Caki2 (cell line): ENCODE results near the gene GPX4. TPM values are rescaled to one million over a fixed set of nuclear protein-coding genes. Genes with fewer than 3 reads are reported as not detected.

ENCODE experiments used
- DNase-seq: peaks from one replicate; pipeline ENCODE4 v3.0.0-alpha.2; 2015; ENCODE audit warnings: low read depth
- in situ Hi-C: cut with HindIII; loops from 2 replicates; pipeline ENCODE4 v1.10.0; 2016; ENCODE audit warnings: low sequenced_read_pairs, low pct_unique_long_range_greater_than_20kb, mixed read lengths
- total RNA-seq: library from RNA; depleted of rRNA; stranded (reverse); fragments of >200 nt; shearing (Covaris generic); gene quantifications from 2 replicates; pipeline ENCODE4 v1.2.3, GENCODE V29; 2014; ENCODE audit warnings: low replicate concordance

Gene GPX4
- total RNA-seq, 1 experiment from 2014 or later, result 693 TPM

DNA sequence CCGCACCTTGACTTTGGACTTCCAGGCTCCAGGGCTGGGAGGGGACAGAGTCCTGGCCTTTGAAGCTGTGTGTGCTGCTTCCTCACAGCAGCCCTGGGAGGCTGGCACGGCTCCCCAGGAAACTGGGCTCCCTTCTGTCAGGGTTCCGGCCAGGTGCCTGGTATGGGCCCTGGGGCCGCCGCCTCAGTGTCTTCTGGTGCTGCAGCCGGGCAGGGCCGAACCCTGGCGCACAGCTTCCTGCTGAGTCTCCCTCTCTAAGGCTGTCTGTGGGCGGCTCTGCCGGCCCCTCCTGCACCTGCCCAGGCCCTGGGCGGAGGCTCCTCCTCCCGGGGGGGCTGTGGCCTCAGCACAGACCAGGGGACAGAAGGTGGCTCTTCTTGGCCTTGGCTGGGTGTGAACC lies 32.4 kb downstream of the GPX4 start:
- in situ Hi-C loops, result no loop called here
- DNase-seq, result no peak

DNA sequence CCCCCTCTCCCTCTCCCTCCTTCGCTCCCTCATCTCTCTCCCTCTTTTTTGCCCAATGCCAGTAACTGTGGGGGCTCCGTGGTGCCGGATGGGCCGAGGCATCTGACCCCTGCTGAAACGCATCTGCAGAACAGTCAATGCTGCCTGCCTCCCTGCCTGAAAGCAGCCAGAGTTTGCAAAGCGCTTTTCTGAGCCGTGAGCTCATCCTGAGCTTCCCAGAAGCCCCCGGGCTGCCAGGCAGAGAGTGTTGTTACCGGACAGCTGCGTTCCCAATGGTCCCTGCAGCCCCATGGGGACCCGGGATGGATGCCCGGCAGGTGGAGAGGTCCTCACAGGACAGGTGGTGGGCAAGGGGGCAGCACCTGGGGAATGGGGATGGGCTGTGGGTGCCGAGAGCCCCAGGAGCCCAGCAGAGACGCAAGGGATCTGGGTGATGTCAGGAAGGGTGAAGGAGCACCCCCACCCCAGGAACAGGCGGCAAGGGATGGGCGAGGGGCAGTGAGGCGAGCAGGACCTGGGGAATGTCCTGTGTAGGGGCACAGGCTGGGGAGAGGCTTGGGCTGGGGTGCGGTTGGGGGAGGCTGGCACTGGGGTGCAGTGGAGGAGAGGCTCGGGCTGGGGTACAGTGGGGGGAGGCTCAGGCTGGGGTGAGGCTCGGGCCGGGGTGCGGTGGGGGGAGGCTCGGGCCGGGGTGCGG lies 33.0 kb downstream of the GPX4 start:
- in situ Hi-C loops, result no loop called here
- DNase-seq, result no peak

DNA sequence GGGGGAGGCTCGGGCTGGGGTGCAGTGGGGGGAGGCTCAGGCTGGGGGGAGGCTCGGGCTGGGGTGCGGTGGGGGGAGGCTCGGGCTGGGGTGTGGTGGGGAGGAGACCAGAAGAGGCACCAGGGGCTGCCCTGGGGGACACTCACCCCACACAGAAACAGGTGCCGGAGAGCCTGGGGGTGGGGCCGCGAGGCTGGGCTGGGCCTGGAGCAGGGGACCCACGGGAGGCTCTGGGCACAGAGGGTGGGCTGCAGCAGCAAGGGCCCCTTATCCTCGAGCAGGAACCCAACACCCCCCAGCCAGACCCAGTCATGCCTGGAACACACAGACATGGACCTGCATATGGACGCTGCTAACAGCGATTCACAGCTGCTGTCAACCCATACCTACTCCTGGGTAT lies 34.3 kb downstream of the GPX4 start:
- DNase-seq, result no peak
- in situ Hi-C loops, result no loop called here

DNA sequence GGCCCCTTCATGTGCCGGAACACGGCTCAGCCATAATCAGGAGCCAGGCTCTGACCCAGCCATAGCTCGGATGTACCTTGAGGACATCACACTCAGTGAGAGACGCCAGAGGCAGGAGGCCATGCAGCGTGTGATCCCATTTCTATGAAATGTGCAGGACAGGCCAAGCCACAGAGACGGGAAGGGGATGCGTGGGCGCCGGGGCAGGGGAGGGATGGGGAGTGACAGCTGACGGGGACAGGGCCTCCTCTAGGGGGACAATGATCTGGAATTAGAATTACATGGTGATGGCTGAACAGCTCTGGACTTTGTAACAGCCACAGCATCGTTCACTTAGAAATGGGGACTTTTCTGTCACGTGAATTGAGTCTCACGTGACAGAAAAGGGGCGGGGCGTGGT lies 35.3 kb downstream of the GPX4 start:
- in situ Hi-C loops, result no loop called here
- no peak for DNase-seq

DNA sequence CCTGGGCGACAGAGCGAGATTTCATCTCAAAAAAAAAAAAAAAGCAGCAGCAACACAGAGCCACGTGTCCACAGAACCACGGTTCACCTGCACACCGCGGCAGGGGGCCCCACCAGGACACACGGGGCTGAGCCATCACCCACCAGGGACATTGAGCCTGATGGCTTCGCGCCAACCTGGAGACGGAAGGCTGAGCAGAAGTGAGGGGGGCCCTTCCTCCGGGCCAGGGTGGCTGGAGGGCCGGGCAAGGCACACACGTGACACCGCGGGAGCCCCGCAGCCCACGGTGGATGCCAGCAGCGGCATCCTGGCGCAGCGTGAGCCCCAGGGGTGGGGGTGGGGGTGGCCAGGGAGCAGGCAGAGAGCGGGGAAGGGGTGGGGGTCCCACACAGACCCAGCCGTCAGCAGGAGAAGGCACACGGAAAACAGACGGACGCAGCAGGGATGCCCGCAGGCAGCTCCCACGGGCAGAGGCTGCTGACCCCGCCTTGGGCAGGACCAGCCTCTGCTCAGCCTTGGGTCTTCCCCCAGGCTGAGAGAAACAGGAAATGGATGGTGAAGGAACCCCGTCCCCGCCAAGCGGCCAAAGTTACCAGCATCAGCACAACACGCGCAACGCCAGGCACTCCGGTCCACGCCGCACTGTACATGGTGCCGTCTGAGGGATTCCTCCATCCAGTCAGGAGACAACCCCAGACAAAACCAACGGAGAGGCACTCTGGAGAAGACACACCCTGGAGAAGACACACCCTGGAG lies 36.7 kb downstream of the GPX4 start:
- in situ Hi-C loops, result no loop called here
- no peak for DNase-seq

DNA sequence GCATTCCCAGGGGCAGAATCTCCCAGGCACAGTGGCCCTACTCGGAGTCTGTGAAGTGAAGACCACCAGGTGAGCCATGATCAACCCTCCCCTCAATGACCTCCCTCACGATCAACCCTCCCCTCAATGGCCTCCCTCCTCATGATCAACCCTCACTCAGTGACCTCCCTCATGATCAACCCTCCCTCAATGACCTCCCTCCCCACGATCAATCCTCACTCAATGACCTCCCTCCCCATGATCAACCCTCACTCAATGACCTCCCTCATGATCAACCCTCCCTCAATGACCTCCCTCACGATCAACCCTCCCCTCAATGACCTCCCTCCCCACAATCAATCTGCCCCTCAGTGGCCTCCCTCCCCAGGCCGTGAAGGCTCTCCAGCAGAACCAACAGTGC lies 38.1 kb downstream of the GPX4 start:
- DNase-seq, result no peak
- in situ Hi-C loops, result no loop called here

DNA sequence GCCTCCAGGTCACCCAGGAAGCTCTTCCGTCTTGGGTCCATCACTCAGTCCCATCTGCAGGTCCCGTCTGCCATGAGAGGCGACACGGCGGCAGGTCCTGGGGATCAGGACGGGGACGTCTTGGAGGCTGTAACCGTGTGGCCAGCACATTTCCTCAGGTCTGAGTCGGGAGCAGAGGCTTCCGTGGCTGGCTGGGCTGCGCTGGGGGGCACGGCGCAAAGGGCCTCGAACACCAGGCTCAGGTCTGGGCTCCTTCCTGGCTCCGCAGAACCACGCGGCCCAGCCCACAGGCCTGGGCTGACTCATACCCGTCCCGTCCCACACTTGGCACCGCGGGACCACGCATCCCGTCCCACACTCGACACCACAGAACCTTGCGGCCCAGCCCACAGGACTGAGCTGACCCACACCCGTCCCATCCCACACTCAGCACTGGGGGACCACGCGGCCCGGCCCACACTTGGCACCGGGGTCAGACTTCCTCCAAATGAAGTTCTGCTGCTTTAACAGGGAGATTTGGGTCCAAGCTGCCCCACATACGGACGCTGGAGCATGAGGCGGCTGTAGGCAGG lies 40.1 kb downstream of the GPX4 start:
- no peak for DNase-seq
- in situ Hi-C loops, result no loop called here

DNA sequence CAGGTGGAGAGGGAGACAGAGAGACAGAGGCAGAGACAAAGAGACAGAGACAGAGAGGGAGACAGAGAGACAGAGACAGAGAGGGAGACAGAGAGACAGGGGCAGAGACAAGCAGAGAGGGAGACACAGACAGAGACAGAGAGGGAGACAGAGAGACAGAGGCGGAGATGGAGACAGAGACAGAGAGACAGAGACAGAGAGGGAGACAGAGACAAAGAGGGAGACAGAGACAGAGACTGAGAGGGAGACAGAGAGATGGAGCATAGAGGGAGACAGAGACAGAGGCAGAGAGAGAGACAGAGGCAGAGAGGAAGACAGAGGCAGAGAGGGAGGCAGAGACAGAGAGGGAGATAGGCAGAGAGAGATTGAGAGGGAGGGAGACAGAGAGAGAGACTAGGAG lies 40.9 kb downstream of the GPX4 start:
- in situ Hi-C loops, result no loop called here
- no peak for DNase-seq

DNA sequence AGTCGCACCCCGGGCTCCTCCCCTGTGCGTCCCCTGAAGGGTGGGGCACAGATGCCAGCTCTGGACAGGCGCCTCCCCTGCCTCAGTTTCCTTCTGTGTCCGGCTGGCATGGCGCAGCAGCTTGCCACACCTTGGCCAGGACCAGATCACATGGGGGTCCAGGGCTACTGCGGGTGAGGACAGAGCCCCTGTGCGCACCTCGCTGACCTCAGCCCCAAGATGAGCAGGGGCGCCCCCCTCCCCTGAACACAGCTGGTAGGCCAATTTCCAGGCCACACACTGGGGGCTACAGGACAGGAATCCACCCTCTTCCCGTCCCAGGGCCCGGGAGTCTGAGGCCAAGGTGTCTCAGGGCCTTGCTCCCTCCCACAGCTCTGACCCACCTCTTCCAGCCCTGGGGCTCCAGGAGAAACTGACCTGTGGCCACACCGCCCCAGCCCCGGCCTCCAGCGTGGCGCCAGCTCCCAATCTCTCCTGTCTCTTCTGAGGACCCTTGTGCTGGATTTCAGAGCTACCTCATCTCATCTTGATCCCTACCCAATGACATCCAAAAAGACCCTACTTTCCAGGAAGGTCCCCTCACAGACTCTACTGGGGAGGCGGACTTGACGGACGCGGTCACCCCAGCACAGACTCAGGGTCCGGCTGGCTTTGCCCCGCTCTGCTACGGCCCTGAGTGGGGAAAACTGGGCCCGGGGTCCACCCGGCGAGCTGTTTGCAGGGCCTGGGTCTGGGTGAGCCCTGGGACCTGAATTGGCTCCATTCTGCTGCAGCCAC lies 42.0 kb downstream of the GPX4 start:
- in situ Hi-C loops, result no loop called here
- DNase-seq, result no peak

DNA sequence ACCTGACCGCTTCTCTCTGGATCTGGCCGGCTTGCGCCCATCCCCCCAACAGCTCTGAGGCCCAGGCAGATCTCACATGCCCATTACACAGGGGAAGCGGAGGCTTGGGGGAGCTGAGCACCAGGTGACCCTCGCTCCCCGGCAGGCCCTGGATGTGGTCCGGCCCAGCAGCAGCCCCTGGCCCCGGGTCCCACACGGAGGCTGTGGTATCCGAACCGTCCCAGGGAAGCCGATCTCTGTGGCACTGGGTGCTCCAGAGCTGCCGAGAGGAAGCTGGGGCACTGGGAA lies 42.6 kb downstream of the GPX4 start:
- no peak for DNase-seq
- in situ Hi-C loops, result no loop called here

DNA sequence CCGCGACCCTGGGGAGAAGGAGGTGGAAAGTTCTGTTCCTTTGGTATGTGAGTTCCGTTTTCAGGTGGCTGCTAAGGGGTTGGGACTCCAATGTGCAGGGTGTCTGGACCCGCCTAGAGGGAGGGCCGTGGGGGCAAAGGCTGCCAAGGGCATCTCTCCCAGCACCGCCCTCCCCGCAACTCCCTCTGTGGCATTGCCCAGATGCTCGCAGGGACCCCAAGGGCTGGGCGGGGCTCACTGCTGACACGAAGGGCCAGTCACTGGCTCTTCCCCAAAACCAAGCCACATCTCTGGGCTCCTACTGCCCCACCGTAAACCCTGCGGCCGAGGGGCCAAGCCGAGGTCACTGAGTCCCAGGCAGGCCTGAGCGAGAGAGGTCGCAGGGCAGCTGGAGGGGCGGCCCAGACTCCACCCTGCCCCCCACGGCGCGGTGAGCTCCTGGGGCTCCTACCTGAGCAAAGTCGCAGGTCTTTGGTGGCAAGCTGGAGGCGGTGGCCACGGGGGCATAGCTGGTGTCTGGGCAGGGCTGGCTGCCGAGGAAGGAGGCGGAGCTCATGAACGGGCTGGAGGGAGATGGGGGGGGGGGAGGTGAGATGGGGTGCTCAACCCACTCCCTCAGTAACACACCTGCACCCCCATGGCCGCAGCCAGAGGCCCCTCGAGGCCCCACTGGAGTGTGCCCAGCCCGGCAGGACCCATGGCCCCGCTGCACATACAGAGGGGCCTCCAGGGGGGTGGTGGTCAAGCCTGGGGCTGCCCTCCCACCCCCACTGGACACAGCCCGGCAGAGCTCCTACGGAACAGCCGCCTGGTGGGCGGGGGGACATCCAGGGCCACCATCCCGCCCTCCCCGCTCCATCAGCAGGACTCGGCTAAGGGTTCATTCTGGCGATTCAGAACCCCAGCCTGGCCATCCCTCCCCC lies 43.3 kb downstream of the GPX4 start:
- in situ Hi-C loops, result no loop called here

DNA sequence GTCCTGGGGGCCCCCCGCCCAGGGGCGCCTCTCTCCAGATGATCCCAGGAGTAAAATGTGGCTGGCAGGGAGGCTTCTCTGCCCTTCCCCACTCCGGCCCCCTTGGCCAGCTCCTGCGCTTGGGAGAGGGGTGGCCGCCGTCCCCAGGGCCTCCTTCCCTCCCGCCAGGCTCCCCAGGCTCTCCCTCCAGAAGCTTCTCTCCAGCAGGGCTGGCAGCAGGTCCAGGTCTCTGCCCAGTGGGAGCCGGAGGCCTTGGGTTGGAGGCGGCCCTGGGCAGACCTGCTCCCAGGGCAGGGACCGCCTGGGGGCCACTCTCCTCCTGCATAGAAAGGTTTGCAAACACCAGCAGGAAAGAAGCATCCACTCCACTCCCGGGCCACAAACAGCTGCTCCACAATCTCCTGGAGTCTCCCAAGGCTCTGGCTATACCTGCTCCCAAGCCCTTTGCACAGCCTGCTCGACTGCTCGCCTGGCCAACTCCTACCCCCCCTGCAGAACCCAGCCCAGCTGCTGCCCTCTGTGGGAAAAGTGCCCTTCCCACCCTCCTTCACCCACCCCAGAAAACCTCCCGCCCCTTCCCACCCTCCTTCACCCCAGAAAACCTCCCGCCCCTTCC lies 44.2 kb downstream of the GPX4 start:
- in situ Hi-C loops, result no loop called here
- DNase-seq, result no peak

More for the DNA sequence above, 43.3 kb downstream of the GPX4 start:
- no peak for DNase-seq

DNA sequence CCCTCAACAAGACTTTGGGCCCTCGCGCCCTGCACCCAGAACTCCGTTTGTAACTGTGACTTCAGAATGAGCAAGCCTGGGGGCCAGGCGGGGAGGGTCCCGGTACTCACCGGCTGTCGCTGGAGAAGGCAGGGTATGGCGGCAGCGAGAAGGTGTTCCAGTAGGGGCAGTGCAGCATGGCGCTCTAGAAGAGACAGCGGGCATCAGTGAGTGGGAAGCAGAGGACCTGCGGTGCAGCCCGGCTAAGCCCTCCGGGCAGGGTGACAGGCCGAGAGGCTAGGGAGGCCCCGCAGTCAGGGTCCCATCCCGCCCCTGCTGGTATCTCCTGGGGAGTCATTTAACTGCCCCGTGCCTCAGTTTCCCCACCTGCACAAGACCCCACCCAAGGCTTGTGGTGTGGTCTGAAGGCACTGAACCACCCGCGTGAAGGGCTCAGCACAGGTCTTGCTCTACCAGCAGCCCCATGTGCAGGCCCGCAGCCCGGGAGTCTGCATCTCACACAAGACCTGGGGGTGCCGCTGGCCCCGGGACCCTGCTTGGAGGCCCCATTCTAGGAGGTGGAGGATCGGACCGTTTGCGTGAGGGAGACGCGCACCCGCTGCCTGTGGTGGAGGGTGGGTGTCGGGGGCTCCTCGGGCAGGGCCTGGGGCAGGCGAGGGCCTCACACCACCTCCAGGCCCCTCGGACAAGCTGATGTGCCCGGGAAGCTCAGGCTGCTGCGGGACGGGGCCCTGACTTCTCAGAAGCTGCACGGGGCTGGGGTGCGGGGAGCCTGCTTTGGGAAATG lies 45.7 kb downstream of the GPX4 start:
- no peak for DNase-seq
- in situ Hi-C loops, result no loop called here

DNA sequence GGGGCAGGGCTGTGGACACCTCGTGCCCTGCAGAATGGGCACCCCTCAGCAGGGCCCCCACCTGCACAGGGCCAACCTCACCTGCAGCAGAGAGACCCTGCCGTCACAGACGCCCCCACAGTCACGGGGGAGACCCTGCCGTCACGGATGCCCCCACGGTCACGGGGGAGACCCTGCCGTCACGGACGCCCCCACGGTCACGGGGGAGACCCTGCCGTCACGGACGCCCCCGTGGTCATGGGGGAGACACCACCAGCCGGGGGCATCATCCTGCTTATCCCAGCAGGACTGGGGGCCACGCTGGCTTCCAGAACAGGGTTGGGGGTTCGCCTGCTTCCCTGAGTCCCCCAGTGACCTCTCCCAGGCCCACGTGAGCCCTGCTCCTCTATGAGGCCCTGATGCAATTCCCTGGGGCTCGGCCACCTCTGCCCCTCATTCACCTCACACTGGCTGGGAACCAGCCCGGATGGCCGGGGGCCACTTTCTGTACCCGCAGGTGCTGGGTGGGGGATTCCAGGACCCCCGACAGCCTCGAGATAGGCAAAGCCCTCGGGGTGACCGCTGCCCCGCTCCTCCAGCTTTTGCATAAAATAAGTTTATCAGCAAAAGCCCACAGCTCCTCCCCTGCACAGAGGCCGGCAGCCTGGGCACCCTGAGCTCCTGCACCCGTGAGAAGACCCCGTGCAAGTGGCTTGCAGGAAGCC lies 46.7 kb downstream of the GPX4 start:
- DNase-seq, result no peak
- in situ Hi-C loops, result no loop called here

DNA sequence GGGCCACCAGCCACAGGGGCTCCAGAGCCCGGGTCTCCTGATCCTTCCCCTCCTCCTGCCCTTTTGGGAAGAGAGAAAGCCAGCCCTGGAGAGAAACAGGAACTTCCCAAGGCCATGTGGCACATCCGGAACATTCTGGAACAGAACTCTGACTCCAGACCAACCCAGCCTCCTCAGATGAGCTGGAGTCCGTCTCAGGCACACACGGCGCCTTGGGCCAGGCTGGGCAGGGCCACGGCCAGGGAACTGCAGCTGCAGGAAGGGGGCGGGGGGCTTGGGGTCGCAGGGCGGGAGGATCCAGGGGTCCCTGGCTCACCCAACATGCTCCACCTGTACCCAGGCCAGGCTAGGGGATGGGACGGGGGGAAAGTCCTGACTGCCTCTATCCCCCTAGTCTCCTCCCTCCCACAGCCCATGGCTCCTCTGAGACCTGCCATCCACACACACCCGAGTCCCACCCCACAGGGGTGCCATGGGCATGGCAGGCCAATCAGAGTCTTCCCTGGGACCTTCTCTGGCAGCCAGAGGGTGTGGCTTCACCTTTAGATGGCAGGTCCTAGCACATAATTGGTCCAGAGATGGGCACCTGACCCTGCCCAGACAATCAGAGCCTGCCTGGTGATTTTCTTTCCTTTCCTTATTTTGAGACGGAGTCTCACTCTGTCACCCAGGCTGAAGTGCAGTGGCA lies 47.4 kb downstream of the GPX4 start:
- in situ Hi-C loops, result no loop called here
- DNase-seq, result no peak

DNA sequence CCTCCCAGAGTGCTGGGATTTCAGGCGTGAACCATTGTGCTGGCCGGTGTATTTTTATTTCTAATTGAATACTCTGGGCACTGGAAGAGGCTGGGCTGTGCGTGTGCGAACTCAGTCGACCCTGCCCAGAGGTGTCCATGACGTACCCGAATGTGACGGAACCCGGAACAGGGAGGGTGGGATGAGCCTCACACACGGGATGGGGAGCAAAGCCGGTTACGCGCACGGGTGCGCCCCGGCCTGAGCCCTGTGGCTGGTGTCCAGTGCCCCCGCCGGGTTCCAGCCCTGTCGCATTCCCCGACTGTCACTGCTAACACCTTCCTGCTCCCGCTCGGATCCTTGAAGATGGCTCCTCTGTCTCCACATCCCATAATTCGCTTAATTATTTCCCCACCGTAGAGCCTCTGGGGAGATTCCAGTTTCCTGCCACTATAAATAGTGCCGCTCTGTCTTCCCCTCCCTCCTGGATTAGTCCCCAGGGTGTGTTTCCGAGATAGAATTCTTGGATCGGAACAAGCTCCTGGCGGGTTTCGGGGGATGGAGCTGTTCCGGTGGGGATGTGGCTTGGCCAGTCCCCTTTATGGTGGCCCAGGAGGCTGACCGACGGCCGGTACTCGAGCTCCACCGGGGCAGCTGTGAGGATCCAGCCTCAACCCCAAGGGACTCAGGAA lies 48.3 kb downstream of the GPX4 start:
- no peak for DNase-seq
- in situ Hi-C loops, result no loop called here
